Measurements from ENCODE around the gene ARHGDIG. TPM values are rescaled to one million over a fixed set of nuclear protein-coding genes. Genes with fewer than 3 reads are reported as not detected.

Gene ARHGDIG
- total and polyA plus RNA-seq, 2 experiments from 2014 or later: 0.78 to 1.0 TPM

DNA sequence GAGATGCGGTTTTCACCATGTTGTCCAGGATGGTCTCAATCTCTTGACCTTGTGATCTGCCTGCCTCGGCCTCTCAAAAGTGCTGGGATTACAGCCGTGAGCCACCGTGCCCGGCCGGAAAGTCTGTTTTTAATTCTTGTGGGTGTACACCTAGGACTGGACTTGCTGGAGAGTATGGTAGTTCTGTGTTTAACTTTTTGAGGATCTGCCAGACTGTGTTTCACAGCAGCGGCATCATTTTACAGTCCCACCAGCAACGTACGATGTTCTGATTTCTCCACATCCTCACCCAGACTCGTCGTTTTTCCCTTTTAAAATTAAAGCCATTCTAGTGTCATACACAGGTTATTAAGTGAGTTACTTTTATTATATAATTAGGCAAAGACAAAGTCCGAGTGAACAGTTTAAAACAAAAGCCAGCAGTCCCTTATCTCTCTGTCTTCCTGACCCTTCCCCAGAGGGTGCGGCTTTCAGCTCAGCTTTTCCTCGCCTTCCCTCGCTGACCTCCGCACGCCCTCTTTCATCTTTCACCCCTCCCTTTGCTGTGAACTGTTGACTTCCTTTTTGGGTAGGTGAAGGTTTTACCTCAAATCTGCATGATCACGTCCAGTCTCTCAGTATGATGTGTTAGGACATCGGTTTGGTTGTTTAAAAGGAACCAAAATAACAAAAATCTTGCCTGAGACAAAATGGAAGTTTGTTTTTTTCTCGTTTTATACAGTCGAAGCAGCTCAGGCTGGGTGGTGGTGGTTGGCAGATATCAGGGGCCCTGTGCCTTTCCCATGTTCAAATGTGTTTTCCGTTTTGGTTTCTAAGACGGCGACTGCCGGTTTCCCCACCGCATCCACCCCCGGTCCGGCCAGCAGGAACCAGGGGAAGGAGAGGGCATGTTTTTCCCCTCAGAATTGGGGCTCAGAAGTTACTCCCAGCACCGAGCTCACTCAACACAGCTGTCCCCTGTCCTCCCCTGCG, 27.7 kb upstream of the ARHGDIG start (continued):
- TF ChIP-seq CTCF (conservative IDR thresholded peaks at IDR 0.05; ENCODE audit: low read depth in 2 of 2) (no peak), ZNF114 (CRISPR knock-in tag; IDR thresholded peaks at IDR 0.05) (no peak), EZH2 (IDR thresholded peaks at IDR 0.05; ENCODE audit: low read depth, unreplicated experiment) (no peak), JUNB (IDR thresholded peaks at IDR 0.05; ENCODE audit: unreplicated experiment) (no peak), REST (IDR thresholded peaks at IDR 0.05; ENCODE audit: unreplicated experiment) (no peak), STAT1 (IDR thresholded peaks at IDR 0.05; ENCODE audit: unreplicated experiment) (no peak), POLR2AphosphoS5 (IDR thresholded peaks at IDR 0.05; ENCODE audit: low read depth) (no peak), NANOG (IDR thresholded peaks at IDR 0.05; ENCODE audit: borderline replicate concordance) (no peak), CREB1 (CRISPR knock-in tag; IDR thresholded peaks at IDR 0.05; ENCODE audit: low read depth) (no peak)
- TF ChIP-seq, protein P1, sequence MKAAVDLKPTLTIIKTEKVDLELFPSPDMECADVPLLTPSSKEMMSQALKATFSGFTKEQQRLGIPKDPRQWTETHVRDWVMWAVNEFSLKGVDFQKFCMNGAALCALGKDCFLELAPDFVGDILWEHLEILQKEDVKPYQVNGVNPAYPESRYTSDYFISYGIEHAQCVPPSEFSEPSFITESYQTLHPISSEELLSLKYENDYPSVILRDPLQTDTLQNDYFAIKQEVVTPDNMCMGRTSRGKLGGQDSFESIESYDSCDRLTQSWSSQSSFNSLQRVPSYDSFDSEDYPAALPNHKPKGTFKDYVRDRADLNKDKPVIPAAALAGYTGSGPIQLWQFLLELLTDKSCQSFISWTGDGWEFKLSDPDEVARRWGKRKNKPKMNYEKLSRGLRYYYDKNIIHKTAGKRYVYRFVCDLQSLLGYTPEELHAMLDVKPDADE (IDR thresholded peaks at IDR 0.05): no peak

DNA sequence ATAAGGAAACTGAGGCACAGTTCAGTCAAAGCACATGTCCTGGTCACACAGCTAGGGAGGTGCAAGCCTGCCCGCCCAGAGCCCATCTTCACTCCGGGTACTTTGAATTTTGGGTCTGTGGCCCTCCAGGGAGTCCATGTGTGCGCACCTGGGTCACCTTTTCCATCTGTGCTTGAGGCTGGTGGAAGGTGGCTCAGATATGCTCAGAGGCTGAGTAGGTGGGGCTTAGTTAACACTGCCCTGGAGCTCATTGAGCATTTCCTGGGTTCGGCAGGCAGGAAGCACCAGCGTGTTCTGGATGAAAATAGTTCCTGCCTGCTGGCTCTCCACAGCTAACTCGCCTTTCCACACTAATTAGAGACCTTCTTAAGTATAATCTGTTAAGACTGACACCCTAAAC, 26.6 kb upstream of the ARHGDIG start:
- Histone ChIP-seq H3K4me2 (no peak overlapping the region), H3K27me3 (ENCODE audit: insufficient read depth) (no peaks in the 10 kb centered on the region), H4K20me1 (replicated peaks; ENCODE audit: insufficient read depth) (peaks cover 4% of the 10 kb centered on the region), H3K27ac (ENCODE audit: low read depth) (no peak overlapping the region), H3F3A (replicated peaks; ENCODE audit: low read depth) (no peaks in the 10 kb centered on the region), H2AFZ (no peak overlapping the region), H3K4me3 (no peak overlapping the region), H3K79me2 (replicated peaks; ENCODE audit: insufficient read depth) (no peaks in the 10 kb centered on the region), H3K4me1 (ENCODE audit: insufficient read depth) (no peaks in the 10 kb centered on the region), H3K9me2 (ENCODE audit: insufficient read depth) (no peaks in the 10 kb centered on the region), H3K36me3 (ENCODE audit: insufficient read depth) (no peaks in the 10 kb centered on the region; the same call in 1 of the 2 replicates)
- DNase-seq (ENCODE audit: low spot score) (no peak), ATAC-seq (no peak)
- no peak overlapping the region for H3K4me3 Mint-ChIP-seq
- H3K27ac Mint-ChIP-seq: no peak overlapping the region
- H3K4me1 Mint-ChIP-seq: peaks cover 4% of the 10 kb centered on the region; the same call in 2 of the 3 replicates
- no peaks in the 10 kb centered on the region for H3K9me3 Mint-ChIP-seq
- peaks cover 37% of the 10 kb centered on the region; the same call in 2 of the 3 replicates for H3K36me3 Mint-ChIP-seq (ENCODE audit: low read depth)
- H3K27me3 Mint-ChIP-seq (ENCODE audit: insufficient read depth, low read depth, poor library complexity): peaks cover 7% of the 10 kb centered on the region
- TF ChIP-seq EZH2 (IDR thresholded peaks at IDR 0.05; ENCODE audit: low read depth, unreplicated experiment): no peak
- no peak for TF ChIP-seq NANOG (IDR thresholded peaks at IDR 0.05; ENCODE audit: borderline replicate concordance)
- no peak for TF ChIP-seq EZH2phosphoT487 (IDR thresholded peaks at IDR 0.05; ENCODE audit: unreplicated experiment)
- no peak for TF ChIP-seq ZNF331 (CRISPR knock-in tag; IDR thresholded peaks at IDR 0.05; ENCODE audit: low read depth)
- TF ChIP-seq STAT1 (IDR thresholded peaks at IDR 0.05; ENCODE audit: unreplicated experiment): no peak

Measured in GM23338 (cell line).